ENCODE results near the gene SCAF1.
A peak's percentile ranks its signal among the peaks of the same experiment; 100 is the strongest.

Gene SCAF1, protein sequence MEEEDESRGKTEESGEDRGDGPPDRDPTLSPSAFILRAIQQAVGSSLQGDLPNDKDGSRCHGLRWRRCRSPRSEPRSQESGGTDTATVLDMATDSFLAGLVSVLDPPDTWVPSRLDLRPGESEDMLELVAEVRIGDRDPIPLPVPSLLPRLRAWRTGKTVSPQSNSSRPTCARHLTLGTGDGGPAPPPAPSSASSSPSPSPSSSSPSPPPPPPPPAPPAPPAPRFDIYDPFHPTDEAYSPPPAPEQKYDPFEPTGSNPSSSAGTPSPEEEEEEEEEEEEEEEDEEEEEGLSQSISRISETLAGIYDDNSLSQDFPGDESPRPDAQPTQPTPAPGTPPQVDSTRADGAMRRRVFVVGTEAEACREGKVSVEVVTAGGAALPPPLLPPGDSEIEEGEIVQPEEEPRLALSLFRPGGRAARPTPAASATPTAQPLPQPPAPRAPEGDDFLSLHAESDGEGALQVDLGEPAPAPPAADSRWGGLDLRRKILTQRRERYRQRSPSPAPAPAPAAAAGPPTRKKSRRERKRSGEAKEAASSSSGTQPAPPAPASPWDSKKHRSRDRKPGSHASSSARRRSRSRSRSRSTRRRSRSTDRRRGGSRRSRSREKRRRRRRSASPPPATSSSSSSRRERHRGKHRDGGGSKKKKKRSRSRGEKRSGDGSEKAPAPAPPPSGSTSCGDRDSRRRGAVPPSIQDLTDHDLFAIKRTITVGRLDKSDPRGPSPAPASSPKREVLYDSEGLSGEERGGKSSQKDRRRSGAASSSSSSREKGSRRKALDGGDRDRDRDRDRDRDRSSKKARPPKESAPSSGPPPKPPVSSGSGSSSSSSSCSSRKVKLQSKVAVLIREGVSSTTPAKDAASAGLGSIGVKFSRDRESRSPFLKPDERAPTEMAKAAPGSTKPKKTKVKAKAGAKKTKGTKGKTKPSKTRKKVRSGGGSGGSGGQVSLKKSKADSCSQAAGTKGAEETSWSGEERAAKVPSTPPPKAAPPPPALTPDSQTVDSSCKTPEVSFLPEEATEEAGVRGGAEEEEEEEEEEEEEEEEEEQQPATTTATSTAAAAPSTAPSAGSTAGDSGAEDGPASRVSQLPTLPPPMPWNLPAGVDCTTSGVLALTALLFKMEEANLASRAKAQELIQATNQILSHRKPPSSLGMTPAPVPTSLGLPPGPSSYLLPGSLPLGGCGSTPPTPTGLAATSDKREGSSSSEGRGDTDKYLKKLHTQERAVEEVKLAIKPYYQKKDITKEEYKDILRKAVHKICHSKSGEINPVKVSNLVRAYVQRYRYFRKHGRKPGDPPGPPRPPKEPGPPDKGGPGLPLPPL

GRCh38 chr19:49641688-49642491, at the start of gene SCAF1:
SCAF1 (plus strand) TSS chr19:49642209; CDS start chr19:49645027, 2,818 bp downstream.
- no peak for TF ChIP-seq CTCF (conservative IDR thresholded peaks at IDR 0.05; ENCODE audit: low read depth, low read length)
- Histone ChIP-seq H3K4me2 (peak within 1 kb of the TSS; percentile 89), H3K36me3 (ENCODE audit: insufficient read depth) (no peaks in the 10 kb centered on the region), H3K27me3 (ENCODE audit: insufficient read depth, low read depth) (peaks cover 14% of the 10 kb centered on the region; the same call in 1 of the 2 replicates), H2AFZ (ENCODE audit: low read depth) (peak within 1 kb of the TSS; percentile 69), H3K27ac (peak within 1 kb of the TSS; percentile 70), H3K4me1 (ENCODE audit: low read depth, poor library complexity, severe bottlenecking) (peaks cover 35% of the 10 kb centered on the region), H4K20me1 (ENCODE audit: insufficient read depth) (no peaks in the 10 kb centered on the region), H3K4me3 (IDR thresholded peaks at IDR 0.05; ENCODE audit: insufficient read depth, low read depth, low read length) (no peak within 1 kb of the TSS), H3K9ac (peak within 1 kb of the TSS; percentile 81), H3K79me2 (ENCODE audit: insufficient read depth, low read depth) (peaks cover 32% of the 10 kb centered on the region)

GRCh38 chr19:49592486-49593232, 49.4 kb upstream of the SCAF1 start:
- no peaks in the 10 kb centered on the region for H4K20me1 ChIP-seq (ENCODE audit: insufficient read depth)

More at GRCh38 chr19:49592486-49593232, 49.4 kb upstream of the SCAF1 start:
- H3K36me3 ChIP-seq (ENCODE audit: insufficient read depth), result no peaks in the 10 kb centered on the region
- no peak for TF ChIP-seq CTCF (conservative IDR thresholded peaks at IDR 0.05; ENCODE audit: low read depth, low read length)
- no peak overlapping the region; the same call in 1 of the 2 replicates for H3K27ac ChIP-seq
- no peaks in the 10 kb centered on the region for H3K27me3 ChIP-seq (ENCODE audit: insufficient read depth, low read depth)
- peaks cover 18% of the 10 kb centered on the region; the same call in 1 of the 2 replicates for H3K79me2 ChIP-seq (ENCODE audit: insufficient read depth, low read depth)
- peaks cover 30% of the 10 kb centered on the region for H3K4me1 ChIP-seq (ENCODE audit: low read depth, poor library complexity, severe bottlenecking)
- peak overlapping the region; percentile 78; the same call in 1 of the 2 replicates for H3K9ac ChIP-seq
- no peak overlapping the region for H2AFZ ChIP-seq (ENCODE audit: low read depth)
- no peak overlapping the region for H3K4me3 ChIP-seq (IDR thresholded peaks at IDR 0.05; ENCODE audit: insufficient read depth, low read depth, low read length)
- H3K4me2 ChIP-seq, result peak overlapping the region; percentile 72

Data from KMS-11 (cell line).